WTC11 (cell line): ENCODE results near the gene TGM4. TPM values are rescaled to one million over a fixed set of nuclear protein-coding genes. Genes with fewer than 3 reads are reported as not detected.

Source experiments
- ATAC-seq: fragments of 200-7000 bp; cut with Tn5 transposase; 2 replicates; pipeline ENCODE4 v1.10.0; 2021; ENCODE audit warnings: mild to moderate bottlenecking, moderate library complexity
- CTCF ChIA-PET: fragments of 300-600 bp; sonication (Branson Sonifier 250); formaldehyde crosslinking; loops from one replicate; lab custom pipeline; 2021; ENCODE audit warnings: antibody characterized with exemption; lab: Charles Lee
- POLR2A ChIA-PET: fragments of 350-600 bp; sonication (Branson Sonifier 250); formaldehyde crosslinking; loops from one replicate; lab custom pipeline; 2021; ENCODE audit warnings: antibody characterized with exemption; lab: Charles Lee
- DNase-seq: peaks from one replicate; pipeline ENCODE4 v3.0.0; 2021; ENCODE audit warnings: low spot score
- H3K27ac Mint-ChIP-seq: 2 replicates; pipeline ENCODE4 v1.8.0; 2021; ENCODE audit warnings: mixed read lengths
- H3K27me3 Mint-ChIP-seq: 2 replicates; pipeline ENCODE4 v1.8.0; 2021; ENCODE audit warnings: low read depth, mild to moderate bottlenecking, moderate library complexity, mixed read lengths
- H3K36me3 Mint-ChIP-seq: 2 replicates; pipeline ENCODE4 v1.8.0; 2021; ENCODE audit warnings: mixed read lengths
- H3K4me1 Mint-ChIP-seq: 2 replicates; pipeline ENCODE4 v1.8.0; 2022; ENCODE audit warnings: mixed read lengths
- H3K4me3 Mint-ChIP-seq: 2 replicates; pipeline ENCODE4 v1.8.0; 2021; ENCODE audit warnings: mild to moderate bottlenecking, moderate library complexity, mixed read lengths
- H3K9me3 Mint-ChIP-seq: 2 replicates; pipeline ENCODE4 v1.8.0; 2021; ENCODE audit warnings: mixed read lengths
- AFF4 ChIP-seq: sonication (generic); formaldehyde crosslinking; IDR thresholded peaks from 2 replicates; pipeline ENCODE4 v1.8.1; 2023; ENCODE audit warnings: mild to moderate bottlenecking, missing genetic modification reagents, borderline replicate concordance
- CDX4 ChIP-seq: fragments of 250-450 bp; sonication (Bioruptor Pico); IDR thresholded peaks from 2 replicates; pipeline ENCODE4 v1.9.0; 2021; ENCODE audit warnings: moderate library complexity, mild to moderate bottlenecking, inconsistent platforms, borderline replicate concordance
- CTCF ChIP-seq: fragments of 200-600 bp; IDR thresholded peaks from 2 replicates; pipeline ENCODE4 v1.8.0; 2022; ENCODE audit warnings: antibody characterized with exemption
- E2F5 ChIP-seq: sonication (generic); formaldehyde crosslinking; IDR thresholded peaks from 2 replicates; pipeline ENCODE4 v1.8.1; 2022; ENCODE audit warnings: mild to moderate bottlenecking, moderate library complexity, missing genetic modification reagents
- ERG ChIP-seq: fragments of 250-450 bp; sonication (Bioruptor Pico); IDR thresholded peaks from 2 replicates; pipeline ENCODE4 v1.8.0; 2021; ENCODE audit warnings: mild to moderate bottlenecking
- FOXP1 ChIP-seq: sonication (generic); formaldehyde crosslinking; IDR thresholded peaks from 2 replicates; pipeline ENCODE4 v1.8.0; 2022; ENCODE audit warnings: missing genetic modification reagents, mild to moderate bottlenecking, moderate library complexity, borderline replicate concordance
- GRHL2 ChIP-seq: fragments of 250-450 bp; sonication (Bioruptor Pico); IDR thresholded peaks from 2 replicates; pipeline ENCODE4 v1.8.0; 2022; ENCODE audit warnings: mild to moderate bottlenecking, moderate library complexity; ENCODE audit not compliant: insufficient replicate concordance, severe bottlenecking
- SOX15 ChIP-seq: fragments of 250-450 bp; sonication (Bioruptor Pico); IDR thresholded peaks from 2 replicates; pipeline ENCODE4 v1.9.0; 2021; ENCODE audit warnings: mild to moderate bottlenecking
- TEAD1 ChIP-seq: sonication (generic); formaldehyde crosslinking; IDR thresholded peaks from 2 replicates; pipeline ENCODE4 v1.8.0; 2022; ENCODE audit warnings: mild to moderate bottlenecking, missing genetic modification reagents
- ZMAT4 ChIP-seq: fragments of 250-450 bp; sonication (Bioruptor Pico); IDR thresholded peaks from 2 replicates; pipeline ENCODE4 v1.9.0; 2021; ENCODE audit warnings: mild to moderate bottlenecking
- ZNF138 ChIP-seq: sonication (generic); formaldehyde crosslinking; conservative IDR thresholded peaks from 2 replicates; pipeline ENCODE4 v1.8.1; 2022; ENCODE audit warnings: mild to moderate bottlenecking, moderate library complexity, missing genetic modification reagents
- ZNF232 ChIP-seq: sonication (generic); formaldehyde crosslinking; IDR thresholded peaks from 2 replicates; pipeline ENCODE4 v1.8.0; 2022; ENCODE audit warnings: mild to moderate bottlenecking, missing genetic modification reagents
- ZNF532 ChIP-seq: fragments of 250-450 bp; sonication (Bioruptor Pico); IDR thresholded peaks from 2 replicates; pipeline ENCODE4 v1.9.0; 2021; ENCODE audit warnings: mild to moderate bottlenecking, borderline replicate concordance
- total RNA-seq: library from RNA; stranded (reverse); gene quantifications from 3 replicates; pipeline ENCODE4 v1.2.3, GENCODE V29; 2021

Gene TGM4
- total RNA-seq, 1 experiment from 2014 or later, result not detected

GRCh38 chr3:44832032-44832431 lies 42.4 kb upstream of the TGM4 start:
- no peak overlapping the region for H3K4me3 Mint-ChIP-seq
- H3K4me1 Mint-ChIP-seq, result no peaks in the 10 kb centered on the region
- H3K27ac Mint-ChIP-seq, result no peak overlapping the region
- POLR2A ChIA-PET, result no interaction called here
- TF ChIP-seq TEAD1 (CRISPR knock-in tag) (no peak), E2F5 (no peak), ZNF532 (CRISPR knock-in tag) (no peak), ZNF138 (no peak), CDX4 (CRISPR knock-in tag) (no peak), CTCF (no peak)
- H3K9me3 Mint-ChIP-seq, result peaks cover 13% of the 10 kb centered on the region
- peaks cover 62% of the 10 kb centered on the region for H3K36me3 Mint-ChIP-seq
- no peak for ATAC-seq
- CTCF ChIA-PET, result interaction anchor here (0.6 kb wide), 1 partner anchor 14 kb away, joined by 3 read pairs; no protein-coding TSS in a partner anchor
- DNase-seq, result no peak
- H3K27me3 Mint-ChIP-seq, result no peaks in the 10 kb centered on the region

GRCh38 chr3:44832965-44833364 lies 41.4 kb upstream of the TGM4 start:
- no peaks in the 10 kb centered on the region for H3K4me1 Mint-ChIP-seq
- peaks cover 63% of the 10 kb centered on the region for H3K36me3 Mint-ChIP-seq
- H3K27me3 Mint-ChIP-seq, result no peaks in the 10 kb centered on the region
- ChIA-PET POLR2A (no interaction called here), CTCF (no interaction called here)
- ATAC-seq (no peak), DNase-seq (no peak)
- peaks cover 17% of the 10 kb centered on the region for H3K9me3 Mint-ChIP-seq
- no peak overlapping the region for H3K27ac Mint-ChIP-seq
- TF ChIP-seq ZMAT4 (CRISPR knock-in tag), result no peak
- TF ChIP-seq, all 79 proteins: peak for 0
- H3K4me3 Mint-ChIP-seq, result no peak overlapping the region

- H3K27me3 Mint-ChIP-seq, result no peaks in the 10 kb centered on the region
- TF ChIP-seq ZNF232 (CRISPR knock-in tag) (no peak), AFF4 (no peak), SOX15 (CRISPR knock-in tag) (no peak), ERG (CRISPR knock-in tag) (no peak), GRHL2 (no peak), FOXP1 (CRISPR knock-in tag) (no peak)
- TF ChIP-seq, all 79 proteins: peak for 0
- Mint-ChIP-seq H3K9me3 (peaks cover 17% of the 10 kb centered on the region), H3K36me3 (peaks cover 63% of the 10 kb centered on the region), H3K4me1 (no peaks in the 10 kb centered on the region), H3K27ac (no peak overlapping the region), H3K4me3 (no peak overlapping the region)
- POLR2A ChIA-PET, result no interaction called here
- DNase-seq (no peak), ATAC-seq (no peak)
- CTCF ChIA-PET, result no interaction called here
Measured at GRCh38 chr3:44833394-44833793, 41.0 kb upstream of the TGM4 start.
